Epithelial cell of prostate (primary cell): ENCODE measurements around the gene GLRX.
"Not testable (repeated sequence)": the region's sequence is repeated elsewhere in the genome, so short reads cannot be mapped to it uniquely, and the experiment has no call there.

Experiments used
- DNase-seq: peaks from one replicate; pipeline ENCODE4 v3.0.0-alpha.2; 2011; ENCODE audit warnings: low read depth, low spot score
- H3K27ac ChIP-seq: fragments of 450-650 bp; 2 replicates; pipeline ENCODE4 v1.5.1; 2017; ENCODE audit warnings: mild to moderate bottlenecking

Gene GLRX, protein sequence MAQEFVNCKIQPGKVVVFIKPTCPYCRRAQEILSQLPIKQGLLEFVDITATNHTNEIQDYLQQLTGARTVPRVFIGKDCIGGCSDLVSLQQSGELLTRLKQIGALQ

DNA sequence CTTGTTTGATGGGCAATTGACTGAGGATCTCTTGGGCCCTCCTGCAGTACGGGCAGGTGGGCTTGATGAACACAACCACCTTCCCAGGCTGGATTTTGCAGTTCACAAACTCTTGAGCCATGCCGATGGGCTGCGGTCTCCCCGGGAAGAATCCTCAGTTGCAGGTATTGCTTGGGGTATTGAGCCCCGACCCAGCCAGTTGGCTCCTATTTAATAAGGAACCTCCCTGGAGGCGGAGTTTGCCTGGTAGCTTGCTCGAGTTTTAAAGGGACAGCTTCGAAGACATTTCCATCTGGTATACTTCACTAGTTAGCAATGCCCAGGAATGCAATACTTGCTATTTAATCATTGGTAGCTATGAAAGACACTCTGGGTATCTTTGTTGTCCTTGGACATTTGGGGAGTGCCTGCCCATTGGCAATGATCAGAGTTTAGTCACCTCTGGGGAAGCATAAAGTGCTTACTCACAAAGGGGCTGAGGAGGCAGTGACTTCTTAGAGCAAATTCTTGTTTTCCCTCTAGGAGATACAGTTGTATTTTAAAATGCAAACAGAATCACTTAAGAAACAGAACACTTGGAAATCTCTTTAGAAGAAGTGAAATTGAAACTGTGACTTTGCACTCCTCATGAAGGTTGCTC lies at the start of gene GLRX:
Gene GLRX (minus strand): TSS at position 185 of the 640 bp plus-strand sequence. CDS start 64 bp downstream, at position 121.
- peak; percentile 59 for DNase-seq
- peak within 1 kb of the TSS; percentile 87 for H3K27ac ChIP-seq

DNA sequence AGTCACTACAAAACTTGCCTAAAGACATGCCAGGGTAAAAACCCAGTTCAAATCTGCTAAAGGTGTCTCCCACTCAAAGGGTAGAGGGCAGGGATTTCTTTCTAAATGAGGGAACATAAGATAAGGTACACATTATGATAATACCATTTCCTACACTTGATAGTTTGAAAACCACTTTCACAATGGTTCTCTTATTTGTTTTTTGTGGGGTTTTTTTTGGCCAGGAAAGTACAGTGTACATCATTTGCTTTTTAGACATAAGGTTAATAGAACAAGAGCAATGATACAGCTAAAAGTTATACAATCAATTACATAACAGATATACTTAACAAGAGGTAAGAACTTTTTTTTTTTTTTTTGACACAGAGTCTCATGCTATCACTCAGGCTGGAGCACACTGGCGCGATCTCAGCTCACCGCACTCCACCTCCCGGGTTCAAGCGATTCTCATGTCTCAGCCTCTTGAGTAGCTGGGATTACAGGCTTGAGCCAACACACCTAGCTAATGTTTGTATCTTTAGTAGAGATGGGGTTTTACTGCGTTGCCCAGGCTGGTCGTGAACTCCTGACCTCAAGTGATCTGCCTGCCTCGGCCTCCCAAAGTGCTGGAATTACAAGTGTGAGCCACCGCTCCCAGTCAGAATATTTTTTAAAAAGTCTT lies 48.8 kb upstream of the GLRX start:
- H3K27ac ChIP-seq = peak overlapping the region; percentile 77
- DNase-seq = no peak

DNA sequence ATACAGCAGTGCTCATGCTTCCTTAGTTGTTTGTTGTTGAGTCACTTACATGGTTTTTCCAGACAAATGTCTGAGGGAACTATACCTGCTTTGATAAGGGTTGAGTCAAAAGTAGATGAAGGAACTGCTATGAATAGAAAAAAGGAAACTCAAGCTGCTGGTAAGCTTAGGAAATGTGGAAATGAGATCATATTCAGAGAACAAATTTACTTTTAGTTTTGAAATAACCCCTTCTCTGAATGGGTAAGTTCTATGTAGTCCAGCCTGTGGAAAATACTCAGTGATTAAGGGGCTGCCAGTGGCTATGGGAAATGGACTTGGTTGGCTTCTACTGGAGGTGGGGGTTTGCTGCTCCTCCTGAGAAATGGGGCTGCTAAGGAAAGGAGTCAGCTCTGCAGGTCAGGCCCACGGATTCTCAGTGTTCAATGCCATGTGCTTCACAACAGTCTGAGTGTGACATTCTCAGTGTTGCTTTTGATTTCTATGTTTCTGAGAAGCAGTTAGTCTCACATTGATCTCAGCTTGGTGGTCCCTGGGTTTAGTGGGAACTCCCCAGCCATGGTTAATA lies 47.7 kb upstream of the GLRX start:
- H3K27ac ChIP-seq = peak overlapping the region; percentile 77
- no peak for DNase-seq

DNA sequence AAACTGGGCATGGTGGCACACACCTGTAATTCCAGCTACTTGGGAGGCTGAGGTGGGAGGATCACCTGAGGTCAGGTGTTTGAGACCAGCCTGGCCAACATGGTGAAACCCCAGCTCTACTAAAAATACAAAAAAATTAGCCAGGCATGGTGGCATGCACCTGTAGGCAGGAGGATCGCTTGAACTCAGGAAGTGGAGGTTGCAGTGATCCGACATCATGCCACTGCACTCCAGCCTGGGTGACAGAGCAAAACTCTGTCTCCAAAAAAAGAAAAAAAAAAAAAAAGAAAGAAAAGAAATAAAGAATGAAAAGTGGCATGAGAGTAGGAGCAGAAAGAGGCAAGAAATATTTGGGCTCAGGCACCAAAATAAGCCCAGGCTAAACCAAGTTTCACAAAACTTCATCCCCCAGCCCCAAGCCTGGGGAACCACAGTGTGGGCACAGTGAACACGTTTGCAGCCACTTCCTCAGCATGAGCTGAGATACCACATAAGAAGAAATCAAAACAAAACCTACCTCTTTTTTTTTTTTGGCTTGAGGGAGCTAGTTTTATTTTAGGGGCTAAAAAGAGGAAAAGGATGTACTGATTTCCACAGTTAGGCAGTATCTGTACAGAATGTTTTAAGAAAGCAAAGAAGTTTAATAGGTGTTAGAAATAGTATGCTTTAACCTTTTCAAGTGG lies 46.8 kb upstream of the GLRX start:
- not testable (repeated sequence) for DNase-seq

DNA sequence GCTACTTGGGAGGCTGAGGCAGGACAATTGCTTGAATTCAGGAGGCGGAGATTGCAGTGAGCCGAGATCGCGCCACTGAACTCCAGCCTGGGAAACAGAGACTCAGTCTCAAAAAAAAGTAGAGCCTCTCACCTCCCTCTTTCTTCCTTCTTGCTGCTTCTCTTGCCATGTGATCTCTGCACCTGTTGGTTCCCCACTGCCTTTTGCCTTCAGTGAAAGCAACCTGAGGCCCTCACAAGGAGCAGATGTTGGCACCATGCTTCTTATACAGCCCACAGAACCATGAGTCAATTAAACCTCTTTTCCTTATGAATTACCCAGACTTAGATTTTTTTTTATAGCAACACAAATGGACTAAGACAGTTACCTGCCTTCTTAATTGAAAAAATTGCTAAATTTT lies 45.6 kb upstream of the GLRX start:
- no peak overlapping the region for H3K27ac ChIP-seq
- no peak for DNase-seq

More for the DNA sequence above, 46.8 kb upstream of the GLRX start:
- H3K27ac ChIP-seq = peak overlapping the region; percentile 77

DNA sequence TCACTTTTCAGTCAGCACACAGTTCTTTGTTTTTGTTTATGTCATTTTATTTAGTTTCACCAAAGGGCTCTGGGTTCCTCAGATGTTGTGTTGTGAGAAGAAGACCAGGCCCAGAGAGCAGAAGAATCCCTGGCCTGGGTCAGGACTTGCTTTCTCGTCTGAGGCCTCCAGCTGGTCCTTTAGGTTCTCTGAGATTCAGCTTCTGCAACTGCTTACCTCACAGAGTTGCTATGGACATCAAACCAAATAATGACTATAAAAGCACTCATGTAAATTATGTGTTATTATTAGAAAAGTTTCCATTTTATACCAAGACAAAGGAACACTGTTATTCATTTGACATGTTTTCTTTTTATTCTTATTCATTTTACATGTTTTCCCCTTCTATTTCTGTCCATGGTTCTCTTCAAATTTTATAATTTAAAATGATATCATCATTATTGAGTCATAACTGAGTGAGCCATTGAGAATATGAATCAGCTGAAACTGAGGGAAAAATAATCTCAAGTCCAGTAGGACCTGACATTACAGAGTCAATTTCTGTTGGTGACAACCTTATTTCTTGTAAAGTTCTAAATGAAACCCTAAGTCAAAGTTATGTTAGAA lies 44.0 kb upstream of the GLRX start:
- no peak for DNase-seq
- peak overlapping the region; percentile 64 for H3K27ac ChIP-seq

DNA sequence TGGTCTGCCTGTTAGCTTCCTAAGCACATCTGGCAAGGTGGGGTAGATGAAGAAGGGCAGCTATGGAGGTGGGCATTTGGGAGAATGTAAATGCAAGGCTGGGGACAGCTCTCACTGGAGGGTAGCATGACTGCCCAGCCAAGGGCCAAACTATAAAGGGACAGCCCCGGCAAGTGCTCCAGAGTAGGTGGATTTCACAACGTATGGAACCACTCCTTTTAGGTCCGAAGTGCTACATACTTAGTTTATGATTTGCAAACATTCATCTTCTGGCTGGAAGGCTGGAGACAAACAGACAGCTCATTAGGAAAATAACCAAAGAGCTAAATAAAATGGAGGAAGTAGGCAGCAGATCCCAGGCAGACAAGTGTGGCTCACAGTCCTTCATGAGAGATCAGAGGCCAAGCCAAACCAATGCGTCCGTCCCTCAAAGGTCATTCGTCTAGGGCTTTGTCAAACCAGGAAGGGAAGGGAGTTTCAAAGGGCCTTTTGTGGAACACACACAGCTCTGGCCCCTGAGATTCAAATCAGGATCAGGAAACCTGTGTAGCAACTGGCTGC lies 42.5 kb upstream of the GLRX start:
- H3K27ac ChIP-seq = peak overlapping the region; percentile 47
- DNase-seq = no peak

DNA sequence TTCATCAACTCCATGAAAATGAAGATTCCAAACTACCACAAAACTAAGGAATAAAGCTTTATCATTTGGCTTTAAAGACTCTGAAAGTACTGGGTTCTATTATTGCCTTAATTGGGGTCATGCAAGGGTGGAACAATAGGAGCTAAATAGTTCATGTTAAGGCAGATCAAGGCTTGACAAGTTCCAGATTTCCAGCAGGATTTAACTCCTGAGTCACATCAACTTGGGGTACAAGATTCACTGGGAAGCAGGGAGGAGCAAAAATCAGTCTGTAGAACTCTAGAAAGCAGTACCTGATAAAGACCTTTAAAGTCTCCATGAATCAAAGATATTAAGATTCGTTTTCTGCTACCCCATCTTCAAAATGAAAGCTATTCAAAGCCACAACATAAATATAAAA lies 41.9 kb upstream of the GLRX start:
- H3K27ac ChIP-seq = peak overlapping the region; percentile 47
- no peak for DNase-seq

DNA sequence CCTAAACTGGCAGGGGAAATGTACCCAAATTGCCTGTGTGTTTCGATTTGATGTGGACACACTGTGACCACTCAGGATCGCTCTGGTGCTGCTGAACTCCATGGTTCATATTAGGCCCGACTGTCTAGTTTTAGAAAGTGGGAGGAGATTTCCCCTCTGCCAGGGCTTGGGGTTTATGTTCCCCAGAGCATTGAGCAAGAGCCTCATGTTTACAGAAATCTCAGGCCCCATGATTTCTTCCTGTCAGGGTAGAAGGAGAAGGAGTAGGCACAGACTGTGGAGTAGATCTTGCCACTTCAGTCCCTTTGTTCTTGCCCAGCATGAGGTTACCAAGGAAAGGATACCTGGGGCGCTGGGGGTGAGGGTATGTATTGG lies 40.8 kb upstream of the GLRX start:
- DNase-seq = no peak

DNA sequence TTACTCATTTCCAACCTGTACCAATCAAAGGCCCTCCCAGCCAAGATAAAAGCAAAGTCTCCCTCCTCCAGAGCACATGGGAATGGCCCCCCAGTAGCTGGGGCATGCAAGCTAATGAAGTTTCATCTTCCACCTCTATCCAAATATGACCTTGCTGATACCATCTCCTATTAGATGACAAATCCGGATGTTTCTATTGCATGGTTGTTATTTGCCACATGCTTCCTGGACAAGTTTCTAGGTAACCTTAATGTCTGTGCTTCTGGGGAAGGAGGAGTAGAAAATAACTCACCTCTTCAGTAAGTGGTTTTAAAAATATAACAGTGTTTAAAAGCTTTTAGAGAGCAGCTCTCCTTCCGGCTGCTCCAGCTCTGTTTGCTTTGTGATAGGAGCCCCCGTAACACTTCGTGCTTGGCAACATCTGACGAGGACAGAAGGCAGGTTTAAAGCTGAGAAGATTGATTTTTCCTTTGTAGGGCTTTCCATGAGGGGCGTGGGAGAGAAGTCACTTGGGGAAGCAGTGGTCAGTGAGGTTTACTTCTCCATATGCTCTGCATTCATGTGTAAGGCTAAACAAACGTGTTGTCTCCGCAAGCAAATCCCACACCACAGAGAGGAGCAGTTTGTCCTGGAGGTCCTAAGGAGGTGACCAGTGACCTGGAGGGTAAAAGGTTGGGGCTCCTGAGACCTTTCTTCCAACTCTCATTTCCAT lies 40.3 kb upstream of the GLRX start:
- DNase-seq = no peak
- H3K27ac ChIP-seq = peak overlapping the region; percentile 96

More for the DNA sequence above, 40.8 kb upstream of the GLRX start:
- peak overlapping the region; percentile 96 for H3K27ac ChIP-seq

DNA sequence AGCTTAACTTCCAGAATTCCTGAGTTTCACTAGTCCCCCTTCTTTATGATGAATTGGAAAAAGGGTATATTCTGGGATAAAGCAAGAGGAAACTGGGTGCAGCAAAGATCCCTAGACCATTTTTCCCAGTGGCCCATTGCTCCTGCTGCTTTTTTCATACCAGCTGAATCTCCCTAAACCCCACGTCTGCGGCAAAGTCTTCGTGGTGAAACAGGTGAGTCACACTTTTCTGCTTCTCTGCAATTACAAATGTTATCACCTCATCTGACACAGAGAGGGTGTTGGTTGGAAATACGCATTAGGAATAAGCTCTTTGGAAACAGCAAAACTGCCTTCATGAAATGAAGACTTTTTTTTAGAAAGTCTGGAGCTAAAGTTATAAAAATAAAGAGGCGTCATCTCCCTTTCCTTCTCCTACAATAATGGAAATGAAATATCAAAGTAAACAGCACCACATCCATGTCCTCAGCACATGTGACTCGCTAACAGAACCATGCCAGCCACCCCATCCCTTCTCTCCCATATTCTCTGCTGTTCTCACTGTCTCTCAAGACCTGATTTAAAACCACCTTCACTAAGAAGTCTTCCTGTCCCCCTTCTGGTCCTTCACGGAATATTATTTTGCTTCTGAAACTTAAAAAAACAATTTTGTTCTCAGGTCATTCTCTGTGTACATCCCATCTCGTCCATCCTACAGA lies 39.5 kb upstream of the GLRX start:
- peak; percentile 65 for DNase-seq
- H3K27ac ChIP-seq = peak overlapping the region; percentile 96

DNA sequence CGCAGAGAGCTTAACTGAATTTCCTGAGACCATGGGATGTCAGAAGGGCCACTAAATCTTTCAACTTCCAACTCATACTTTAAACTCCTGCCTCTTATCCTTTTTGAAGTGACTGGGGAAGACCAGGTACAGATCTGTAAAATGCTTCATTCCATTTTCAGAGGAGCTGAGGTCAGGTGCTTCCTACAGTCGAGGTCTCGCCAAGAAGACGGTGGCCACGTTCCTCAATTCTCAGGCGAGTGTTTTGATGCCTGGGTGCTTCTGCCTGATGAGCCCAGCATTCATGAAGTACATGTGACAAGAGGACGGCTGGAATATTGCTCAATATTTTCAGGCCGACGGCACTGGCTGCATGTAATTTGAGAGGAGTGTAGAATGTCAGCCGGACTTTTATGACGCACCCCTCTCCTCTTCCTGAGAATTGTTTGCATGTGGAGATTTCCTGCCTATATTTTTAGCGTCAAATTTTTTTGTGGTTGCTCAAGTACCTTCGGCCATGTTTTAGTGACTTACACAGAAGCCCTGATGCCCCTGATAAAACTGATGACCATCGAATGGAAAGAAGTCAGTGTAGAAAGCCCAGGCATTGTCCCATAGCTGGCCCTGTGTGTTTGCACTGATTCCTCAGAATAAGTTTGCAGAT lies 38.8 kb upstream of the GLRX start:
- peak; percentile 69 for DNase-seq
- H3K27ac ChIP-seq = peak overlapping the region; percentile 96

DNA sequence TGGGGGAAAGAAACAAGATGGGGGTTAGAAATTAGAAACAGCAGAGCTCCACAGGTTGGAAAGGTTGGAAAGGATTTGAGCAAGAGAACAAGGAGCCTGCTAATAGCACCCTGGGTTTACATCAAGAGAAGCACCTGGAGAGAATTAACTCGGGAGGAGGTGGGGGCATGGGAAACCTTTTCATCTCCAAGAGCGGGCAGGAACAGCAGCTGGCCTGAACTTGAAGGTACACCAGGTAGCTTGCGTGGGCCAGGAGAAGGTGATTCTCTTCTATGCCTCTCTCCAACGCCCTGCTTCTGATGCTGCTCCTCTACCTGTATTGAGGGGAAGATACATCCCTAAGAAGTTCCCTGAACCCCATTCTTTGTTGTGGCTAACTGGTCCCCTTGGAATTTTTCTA lies 37.1 kb upstream of the GLRX start:
- H3K27ac ChIP-seq = peak overlapping the region; percentile 96
- no peak for DNase-seq

DNA sequence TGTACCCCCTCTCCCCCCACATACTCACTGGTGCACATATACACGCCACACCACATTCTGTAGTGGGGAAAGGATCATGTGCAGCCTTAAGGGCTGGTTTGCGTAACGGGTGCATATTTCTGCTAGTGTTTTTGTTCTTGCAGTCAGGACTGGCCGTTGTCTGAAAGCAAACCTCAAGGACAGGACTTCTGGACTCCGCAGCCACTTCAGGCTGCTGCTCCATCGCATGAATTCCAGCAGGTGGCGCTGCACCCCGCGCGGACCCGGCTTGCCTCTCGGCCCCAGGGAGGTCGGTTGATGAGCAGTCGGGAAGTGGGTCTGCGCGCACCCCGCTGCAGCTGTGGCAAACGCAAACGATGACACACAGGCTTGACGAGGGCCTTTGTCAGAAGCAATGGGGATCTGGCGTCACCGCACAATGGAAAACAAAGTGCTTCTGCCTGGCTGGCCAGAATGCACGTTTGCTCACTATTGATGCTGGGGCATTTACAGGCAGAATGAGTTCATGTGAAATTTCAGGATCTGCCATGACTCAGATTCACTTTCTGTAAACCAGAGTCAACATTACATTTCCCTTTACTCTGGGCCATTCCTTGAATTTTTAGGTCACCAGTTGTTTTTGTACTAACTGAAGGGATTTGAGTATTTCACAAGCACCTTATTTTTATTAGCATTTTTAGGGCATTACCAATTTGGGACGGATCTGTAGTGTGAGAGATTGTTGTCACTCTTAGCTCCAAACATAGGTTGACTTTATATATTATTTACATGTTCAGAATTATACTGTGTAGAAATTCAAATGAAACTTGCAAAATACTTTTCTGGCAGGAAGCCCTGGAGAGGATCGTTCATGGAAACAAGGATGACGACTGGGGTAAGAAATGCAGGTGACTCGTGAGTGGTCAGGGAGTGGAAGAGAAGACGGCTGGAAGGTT lies 36.4 kb upstream of the GLRX start:
- peak overlapping the region; percentile 96 for H3K27ac ChIP-seq
- DNase-seq = peak; percentile 94

DNA sequence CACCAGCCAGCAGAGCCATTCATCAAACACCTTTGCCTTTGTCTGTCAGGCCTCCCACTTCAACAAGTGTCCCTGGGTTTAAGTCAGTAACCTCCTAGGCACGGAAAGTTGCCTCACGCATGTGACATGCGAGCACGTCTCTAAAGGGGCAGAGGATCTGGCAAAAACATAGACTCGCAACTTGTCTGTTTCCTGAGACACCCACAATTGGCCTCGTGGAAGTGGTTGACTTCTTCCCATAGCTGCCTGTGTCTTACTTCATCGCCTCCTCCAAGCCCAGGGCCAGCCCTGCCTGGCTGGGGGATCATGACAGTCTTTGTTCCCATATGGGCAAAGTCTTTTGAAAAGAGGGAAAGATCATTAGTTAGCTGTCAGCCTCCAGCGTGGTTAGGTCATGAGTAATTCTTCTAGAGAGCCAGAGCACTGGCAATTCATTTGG lies 35.5 kb upstream of the GLRX start:
- H3K27ac ChIP-seq = peak overlapping the region; percentile 96
- DNase-seq = no peak

DNA sequence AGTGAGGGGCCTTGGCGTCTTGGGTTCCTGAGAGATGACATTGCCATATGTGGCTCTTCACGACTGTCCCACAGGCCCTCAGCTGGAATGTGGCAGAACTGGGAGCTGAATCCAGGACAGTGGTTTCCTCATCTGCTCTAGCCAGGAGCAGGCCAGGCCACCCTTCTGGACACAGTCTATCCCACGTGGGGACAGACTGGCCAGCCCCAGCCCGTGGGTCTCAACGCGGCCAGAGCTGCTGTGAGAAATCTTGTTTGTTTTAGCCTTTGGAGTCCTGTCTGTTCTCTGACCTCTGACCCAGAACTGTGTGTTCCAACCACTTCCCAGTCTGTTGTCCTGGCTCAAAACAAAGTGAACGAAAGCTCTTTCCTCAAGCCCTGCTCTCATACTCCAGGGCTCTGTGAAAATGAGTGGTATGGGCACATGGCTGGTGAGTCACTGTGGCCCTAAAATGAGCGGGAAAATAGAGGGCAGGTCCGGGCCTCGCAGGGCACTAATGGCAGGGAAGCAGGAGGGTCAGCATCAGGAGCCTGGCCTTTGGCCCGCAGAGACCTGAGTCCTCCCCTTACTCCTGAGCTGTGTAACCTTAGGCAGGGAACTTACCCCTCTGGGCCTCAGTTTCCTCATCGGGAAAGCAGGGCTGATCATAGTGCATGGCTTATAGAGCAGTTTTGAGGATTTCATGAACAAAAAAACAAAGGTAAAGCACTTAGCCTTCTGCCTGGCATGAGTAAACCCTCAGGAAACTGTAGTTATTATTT lies 34.8 kb upstream of the GLRX start:
- DNase-seq = no peak
- no peak overlapping the region for H3K27ac ChIP-seq
